Measurements from ENCODE around the gene LDLRAD4.

Gene LDLRAD4

GRCh38 chr18:13292736-13293135 is 74.2 kb downstream of the LDLRAD4 start:
- Histone ChIP-seq H3K27me3 (ENCODE audit: control insufficient read depth in 2 of 2, insufficient read depth in 2 of 2, low read length in 2 of 2) (no peaks in the 10 kb centered on the region), H3K4me1 (ENCODE audit: control insufficient read depth in 2 of 2, insufficient read depth in 2 of 2, low read length in 2 of 2) (peaks cover 3 to 4% of the 10 kb centered on the region in 2 donors), H3K9me3 (ENCODE audit: control insufficient read depth in 2 of 2, low read length in 2 of 2) (no peaks in the 10 kb centered on the region), H3K27ac (ENCODE audit: low read depth in 2 of 2, low read length in 2 of 2) (no peak overlapping the region), H3K4me3 (ENCODE audit: low read length in 2 of 2) (no peak overlapping the region), H3K36me3 (ENCODE audit: control insufficient read depth in 2 of 2, insufficient read depth in 2 of 2, low read length in 2 of 2) (no peaks in the 10 kb centered on the region), H3K9ac (ENCODE audit: low read depth in 1 of 2, low read length in 2 of 2) (no peak overlapping the region)

- Histone ChIP-seq H3K9me3 (ENCODE audit: control insufficient read depth in 2 of 2, low read length in 2 of 2) (no peaks in the 10 kb centered on the region), H3K4me1 (ENCODE audit: control insufficient read depth in 2 of 2, insufficient read depth in 2 of 2, low read length in 2 of 2) (peaks cover 3 to 4% of the 10 kb centered on the region in 2 donors), H3K27me3 (ENCODE audit: control insufficient read depth in 2 of 2, insufficient read depth in 2 of 2, low read length in 2 of 2) (no peaks in the 10 kb centered on the region), H3K36me3 (ENCODE audit: control insufficient read depth in 2 of 2, insufficient read depth in 2 of 2, low read length in 2 of 2) (no peaks in the 10 kb centered on the region), H3K4me3 (ENCODE audit: low read length in 2 of 2) (no peak overlapping the region), H3K9ac (ENCODE audit: low read depth in 1 of 2, low read length in 2 of 2) (no peak overlapping the region), H3K27ac (ENCODE audit: low read depth in 2 of 2, low read length in 2 of 2) (no peak overlapping the region)
Observed at GRCh38 chr18:13294309-13294708, 75.7 kb downstream of the LDLRAD4 start.

- peaks cover 0 to 4% of the 10 kb centered on the region in 2 donors for H3K4me1 ChIP-seq (ENCODE audit: control insufficient read depth in 2 of 2, insufficient read depth in 2 of 2, low read length in 2 of 2)
- no peak overlapping the region for H3K27ac ChIP-seq (ENCODE audit: low read depth in 2 of 2, low read length in 2 of 2)
- no peaks in the 10 kb centered on the region for H3K36me3 ChIP-seq (ENCODE audit: control insufficient read depth in 2 of 2, insufficient read depth in 2 of 2, low read length in 2 of 2)
- no peaks in the 10 kb centered on the region for H3K27me3 ChIP-seq (ENCODE audit: control insufficient read depth in 2 of 2, insufficient read depth in 2 of 2, low read length in 2 of 2)
- no peak overlapping the region for H3K4me3 ChIP-seq (ENCODE audit: low read length in 2 of 2)
- H3K9ac ChIP-seq (ENCODE audit: low read depth in 1 of 2, low read length in 2 of 2), result no peak overlapping the region
- no peaks in the 10 kb centered on the region for H3K9me3 ChIP-seq (ENCODE audit: control insufficient read depth in 2 of 2, low read length in 2 of 2)
Observed at GRCh38 chr18:13295894-13296293, 77.3 kb downstream of the LDLRAD4 start.

GRCh38 chr18:13296867-13297574 is 78.5 kb downstream of the LDLRAD4 start:
- Histone ChIP-seq H3K27me3 (ENCODE audit: control insufficient read depth in 2 of 2, insufficient read depth in 2 of 2, low read length in 2 of 2) (no peaks in the 10 kb centered on the region), H3K36me3 (ENCODE audit: control insufficient read depth in 2 of 2, insufficient read depth in 2 of 2, low read length in 2 of 2) (no peaks in the 10 kb centered on the region), H3K27ac (ENCODE audit: low read depth in 2 of 2, low read length in 2 of 2) (no peak overlapping the region), H3K9me3 (ENCODE audit: control insufficient read depth in 2 of 2, low read length in 2 of 2) (no peaks in the 10 kb centered on the region), H3K4me1 (ENCODE audit: control insufficient read depth in 2 of 2, insufficient read depth in 2 of 2, low read length in 2 of 2) (no peaks in the 10 kb centered on the region), H3K9ac (ENCODE audit: low read depth in 1 of 2, low read length in 2 of 2) (no peak overlapping the region), H3K4me3 (ENCODE audit: low read length in 2 of 2) (no peak overlapping the region)

GRCh38 chr18:13298262-13298661 is 79.7 kb downstream of the LDLRAD4 start:
- no peak overlapping the region for H3K9ac ChIP-seq (ENCODE audit: low read depth in 1 of 2, low read length in 2 of 2)
- no peak overlapping the region for H3K4me3 ChIP-seq (ENCODE audit: low read length in 2 of 2)
- H3K36me3 ChIP-seq (ENCODE audit: control insufficient read depth in 2 of 2, insufficient read depth in 2 of 2, low read length in 2 of 2), result no peaks in the 10 kb centered on the region
- no peak overlapping the region for H3K27ac ChIP-seq (ENCODE audit: low read depth in 2 of 2, low read length in 2 of 2)
- peaks cover 0 to 7% of the 10 kb centered on the region in 2 donors for H3K4me1 ChIP-seq (ENCODE audit: control insufficient read depth in 2 of 2, insufficient read depth in 2 of 2, low read length in 2 of 2)
- no peaks in the 10 kb centered on the region for H3K9me3 ChIP-seq (ENCODE audit: control insufficient read depth in 2 of 2, low read length in 2 of 2)
- no peaks in the 10 kb centered on the region for H3K27me3 ChIP-seq (ENCODE audit: control insufficient read depth in 2 of 2, insufficient read depth in 2 of 2, low read length in 2 of 2)

GRCh38 chr18:13300029-13300428 is 81.5 kb downstream of the LDLRAD4 start:
- no peaks in the 10 kb centered on the region for H3K36me3 ChIP-seq (ENCODE audit: control insufficient read depth in 2 of 2, insufficient read depth in 2 of 2, low read length in 2 of 2)
- no peak overlapping the region for H3K27ac ChIP-seq (ENCODE audit: low read depth in 2 of 2, low read length in 2 of 2)
- peaks cover 0 to 7% of the 10 kb centered on the region in 2 donors for H3K4me1 ChIP-seq (ENCODE audit: control insufficient read depth in 2 of 2, insufficient read depth in 2 of 2, low read length in 2 of 2)
- no peaks in the 10 kb centered on the region for H3K9me3 ChIP-seq (ENCODE audit: control insufficient read depth in 2 of 2, low read length in 2 of 2)
- no peak overlapping the region for H3K9ac ChIP-seq (ENCODE audit: low read depth in 1 of 2, low read length in 2 of 2)
- no peak overlapping the region for H3K4me3 ChIP-seq (ENCODE audit: low read length in 2 of 2)
- H3K27me3 ChIP-seq (ENCODE audit: control insufficient read depth in 2 of 2, insufficient read depth in 2 of 2, low read length in 2 of 2), result no peaks in the 10 kb centered on the region

- Histone ChIP-seq H3K4me3 (ENCODE audit: low read length in 2 of 2) (no peak overlapping the region), H3K4me1 (ENCODE audit: control insufficient read depth in 2 of 2, insufficient read depth in 2 of 2, low read length in 2 of 2) (peaks cover 0 to 7% of the 10 kb centered on the region in 2 donors), H3K9ac (ENCODE audit: low read depth in 1 of 2, low read length in 2 of 2) (no peak overlapping the region), H3K36me3 (ENCODE audit: control insufficient read depth in 2 of 2, insufficient read depth in 2 of 2, low read length in 2 of 2) (no peaks in the 10 kb centered on the region), H3K27me3 (ENCODE audit: control insufficient read depth in 2 of 2, insufficient read depth in 2 of 2, low read length in 2 of 2) (no peaks in the 10 kb centered on the region), H3K9me3 (ENCODE audit: control insufficient read depth in 2 of 2, low read length in 2 of 2) (no peaks in the 10 kb centered on the region), H3K27ac (ENCODE audit: low read depth in 2 of 2, low read length in 2 of 2) (no peak overlapping the region)
Observed at GRCh38 chr18:13300796-13301195, 82.2 kb downstream of the LDLRAD4 start.

- no peak overlapping the region for H3K27ac ChIP-seq (ENCODE audit: low read depth in 2 of 2, low read length in 2 of 2)
- no peaks in the 10 kb centered on the region for H3K36me3 ChIP-seq (ENCODE audit: control insufficient read depth in 2 of 2, insufficient read depth in 2 of 2, low read length in 2 of 2)
- H3K9me3 ChIP-seq (ENCODE audit: control insufficient read depth in 2 of 2, low read length in 2 of 2), result no peaks in the 10 kb centered on the region
- H3K4me3 ChIP-seq (ENCODE audit: low read length in 2 of 2), result no peak overlapping the region
- no peaks in the 10 kb centered on the region for H3K27me3 ChIP-seq (ENCODE audit: control insufficient read depth in 2 of 2, insufficient read depth in 2 of 2, low read length in 2 of 2)
- peaks cover 0 to 7% of the 10 kb centered on the region in 2 donors for H3K4me1 ChIP-seq (ENCODE audit: control insufficient read depth in 2 of 2, insufficient read depth in 2 of 2, low read length in 2 of 2)
- no peak overlapping the region for H3K9ac ChIP-seq (ENCODE audit: low read depth in 1 of 2, low read length in 2 of 2)
Observed at GRCh38 chr18:13302040-13302439, 83.5 kb downstream of the LDLRAD4 start.

- no peaks in the 10 kb centered on the region for H3K9me3 ChIP-seq (ENCODE audit: control insufficient read depth in 2 of 2, low read length in 2 of 2)
- H3K36me3 ChIP-seq (ENCODE audit: control insufficient read depth in 2 of 2, insufficient read depth in 2 of 2, low read length in 2 of 2), result no peaks in the 10 kb centered on the region
- no peak overlapping the region for H3K4me3 ChIP-seq (ENCODE audit: low read length in 2 of 2)
- H3K9ac ChIP-seq (ENCODE audit: low read depth in 1 of 2, low read length in 2 of 2), result no peak overlapping the region
- no peak overlapping the region for H3K27ac ChIP-seq (ENCODE audit: low read depth in 2 of 2, low read length in 2 of 2)
- no peaks in the 10 kb centered on the region for H3K27me3 ChIP-seq (ENCODE audit: control insufficient read depth in 2 of 2, insufficient read depth in 2 of 2, low read length in 2 of 2)
- H3K4me1 ChIP-seq (ENCODE audit: control insufficient read depth in 2 of 2, insufficient read depth in 2 of 2, low read length in 2 of 2), result peaks cover 0 to 7% of the 10 kb centered on the region in 2 donors
Observed at GRCh38 chr18:13302457-13303225, 84.1 kb downstream of the LDLRAD4 start.

GRCh38 chr18:13303756-13304364 is 85.3 kb downstream of the LDLRAD4 start:
- H3K4me3 ChIP-seq (ENCODE audit: low read length in 2 of 2), result no peak overlapping the region
- H3K9ac ChIP-seq (ENCODE audit: low read depth in 1 of 2, low read length in 2 of 2), result no peak overlapping the region
- H3K9me3 ChIP-seq (ENCODE audit: control insufficient read depth in 2 of 2, low read length in 2 of 2), result no peaks in the 10 kb centered on the region
- H3K36me3 ChIP-seq (ENCODE audit: control insufficient read depth in 2 of 2, insufficient read depth in 2 of 2, low read length in 2 of 2), result no peaks in the 10 kb centered on the region
- H3K4me1 ChIP-seq (ENCODE audit: control insufficient read depth in 2 of 2, insufficient read depth in 2 of 2, low read length in 2 of 2), result peaks cover 0 to 7% of the 10 kb centered on the region in 2 donors
- no peaks in the 10 kb centered on the region for H3K27me3 ChIP-seq (ENCODE audit: control insufficient read depth in 2 of 2, insufficient read depth in 2 of 2, low read length in 2 of 2)
- no peak overlapping the region for H3K27ac ChIP-seq (ENCODE audit: low read depth in 2 of 2, low read length in 2 of 2)
